ENCODE measurements around the gene MROH2A. TPM values are rescaled to one million over a fixed set of nuclear protein-coding genes. Genes with fewer than 3 reads are reported as not detected.

The MROH2A gene
- total and polyA plus RNA-seq, 2 experiments from 2014 or later, result not detected

DNA sequence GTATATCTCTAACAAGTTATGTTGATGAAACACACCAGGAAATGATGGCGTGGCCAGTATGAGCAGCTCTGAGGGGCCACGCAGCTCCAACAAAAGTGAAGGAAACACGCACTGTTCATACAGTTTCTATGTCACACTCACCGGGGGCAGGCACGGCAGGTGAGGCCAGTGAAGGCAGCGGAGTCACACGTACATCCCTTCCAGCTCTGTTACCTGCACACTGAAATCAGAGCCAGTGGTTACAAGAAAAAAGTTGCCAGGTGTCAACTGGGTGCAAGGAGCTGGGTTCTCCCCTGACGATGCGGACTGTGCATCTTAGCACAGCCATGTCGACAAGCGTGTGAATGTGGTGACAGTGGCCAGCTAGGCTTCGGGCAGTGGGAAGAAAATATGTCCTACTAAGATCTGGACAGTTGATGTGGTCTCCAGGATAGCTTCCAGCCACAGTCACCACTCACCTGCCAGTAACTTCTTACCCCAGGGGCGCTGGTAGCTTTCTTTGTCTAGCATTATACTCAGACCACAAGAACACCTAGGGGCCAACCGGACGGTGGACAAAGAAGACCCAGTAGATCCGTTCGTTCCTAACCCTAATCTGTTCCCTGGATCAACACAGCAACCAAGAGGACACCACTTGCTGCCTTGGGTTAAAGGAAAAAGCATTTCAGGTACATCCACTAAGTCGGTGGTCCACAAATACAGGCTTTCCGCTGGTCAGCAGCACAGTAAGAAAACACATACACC lies 66.1 kb downstream of the MROH2A start:
- Histone ChIP-seq H3K27ac (no peak overlapping the region), H4K20me1 (ENCODE audit: insufficient read depth) (no peaks in the 10 kb centered on the region), H3K9me3 (ENCODE audit: low read depth) (no peaks in the 10 kb centered on the region), H3K4me1 (ENCODE audit: insufficient read depth) (no peaks in the 10 kb centered on the region), H3K36me3 (ENCODE audit: low read depth) (peaks cover 6% of the 10 kb centered on the region; the same call in 1 of the 2 replicates), H3K79me2 (ENCODE audit: insufficient read depth) (peaks cover 57% of the 10 kb centered on the region), H3F3A (ENCODE audit: insufficient read depth) (no peaks in the 10 kb centered on the region), H3K9me2 (ENCODE audit: insufficient read depth) (no peaks in the 10 kb centered on the region), H3K4me2 (ENCODE audit: unreplicated experiment) (no peak overlapping the region), H3K27me3 (replicated peaks; ENCODE audit: insufficient read depth) (no peaks in the 10 kb centered on the region), H3K4me3 (no peak overlapping the region), H3K9ac (no peak overlapping the region), H2AFZ (no peak overlapping the region)
- in situ Hi-C loops (cut with MboI), result no loop called here
- DNase-seq, result no peak
- 92 to 94% methylated on average over 19 of the region's 19 CpGs for WGBS, 2 experiments (ENCODE audit: low coverage in 1 of 2, low lambda C conversion rate in 2 of 2, missing lambda C conversion rate in 2 of 2)
- no peak for TF ChIP-seq EZH2phosphoT487 (IDR thresholded peaks at IDR 0.05; ENCODE audit: insufficient read depth, low read depth)
- TF ChIP-seq EZH2 (IDR thresholded peaks at IDR 0.05; ENCODE audit: insufficient read depth, poor library complexity, severe bottlenecking), result no peak

DNA sequence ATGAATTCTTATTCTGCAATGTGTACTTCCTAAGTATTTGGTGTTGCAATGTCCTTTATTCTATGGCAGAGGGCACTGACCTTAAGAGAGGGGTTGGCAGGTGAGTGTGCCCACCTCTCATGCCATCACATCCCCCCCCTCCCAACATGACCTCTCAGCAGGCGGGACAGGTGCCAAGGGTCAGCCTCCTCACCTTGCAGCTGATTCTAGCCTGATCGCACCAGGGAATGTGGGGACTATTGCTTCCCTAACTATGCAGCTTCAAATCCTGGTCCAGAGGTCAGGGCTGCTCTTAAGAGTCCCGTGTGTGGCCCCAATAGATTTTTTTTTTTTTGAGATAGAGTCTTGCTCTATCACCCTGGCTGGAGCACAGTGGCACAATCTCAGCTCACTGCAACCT lies 66.7 kb downstream of the MROH2A start:
- Histone ChIP-seq H3K36me3 (ENCODE audit: low read depth) (peaks cover 6% of the 10 kb centered on the region; the same call in 1 of the 2 replicates), H3K9me3 (ENCODE audit: low read depth) (no peaks in the 10 kb centered on the region), H3K79me2 (ENCODE audit: insufficient read depth) (peaks cover 57% of the 10 kb centered on the region), H3K4me1 (ENCODE audit: insufficient read depth) (no peaks in the 10 kb centered on the region), H3K9ac (no peak overlapping the region), H3K27ac (no peak overlapping the region), H3K27me3 (replicated peaks; ENCODE audit: insufficient read depth) (no peaks in the 10 kb centered on the region), H4K20me1 (ENCODE audit: insufficient read depth) (no peaks in the 10 kb centered on the region), H3K4me3 (no peak overlapping the region), H3K9me2 (ENCODE audit: insufficient read depth) (no peaks in the 10 kb centered on the region), H3F3A (ENCODE audit: insufficient read depth) (no peaks in the 10 kb centered on the region), H2AFZ (no peak overlapping the region), H3K4me2 (ENCODE audit: unreplicated experiment) (no peak overlapping the region)
- TF ChIP-seq EZH2phosphoT487 (IDR thresholded peaks at IDR 0.05; ENCODE audit: insufficient read depth, low read depth) (no peak), EZH2 (IDR thresholded peaks at IDR 0.05; ENCODE audit: insufficient read depth, poor library complexity, severe bottlenecking) (no peak)
- 98 to 100% methylated on average over 3 of the region's 3 CpGs for WGBS, 2 experiments (ENCODE audit: low coverage in 1 of 2, low lambda C conversion rate in 2 of 2, missing lambda C conversion rate in 2 of 2)
- in situ Hi-C loops (cut with MboI), result no loop called here
- no peak for DNase-seq

DNA sequence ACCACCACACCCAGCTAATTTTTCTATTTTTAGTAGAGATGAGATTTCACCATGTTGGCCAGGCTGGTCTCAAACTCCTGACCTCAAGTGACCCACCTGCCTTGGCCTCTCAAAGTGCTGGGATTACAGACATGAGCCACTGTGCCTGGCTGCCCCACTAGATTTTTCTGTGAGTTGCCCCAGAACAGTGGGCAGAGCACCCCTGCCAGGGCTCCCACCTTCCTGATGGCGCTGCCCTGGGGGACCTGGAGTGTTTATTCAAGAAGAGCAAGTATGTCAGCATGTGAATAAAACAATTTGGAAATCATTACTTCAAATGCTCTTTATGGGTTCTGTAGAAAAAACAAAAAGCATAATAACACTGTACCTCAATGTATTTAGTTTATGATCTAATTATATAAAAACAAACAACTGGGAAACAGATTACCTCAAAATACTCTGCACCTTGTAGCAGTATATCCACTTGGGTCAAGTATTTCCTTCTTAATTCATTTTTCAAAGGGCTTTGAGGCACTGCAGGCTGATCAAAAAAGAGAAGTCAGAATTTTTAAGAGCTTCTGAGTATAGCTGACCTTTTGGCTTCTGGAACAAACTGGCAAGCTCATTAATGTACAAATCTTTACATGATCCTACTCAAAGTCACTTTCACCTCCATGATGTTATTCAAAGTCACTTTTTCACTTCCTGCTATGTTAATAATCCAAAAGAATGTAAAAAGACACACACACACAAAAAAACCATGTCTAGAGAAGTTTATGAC lies 67.4 kb downstream of the MROH2A start:
- Histone ChIP-seq H3F3A (ENCODE audit: insufficient read depth) (no peaks in the 10 kb centered on the region), H4K20me1 (ENCODE audit: insufficient read depth) (no peaks in the 10 kb centered on the region), H3K4me3 (no peak overlapping the region), H3K9me3 (ENCODE audit: low read depth) (no peaks in the 10 kb centered on the region), H3K27ac (no peak overlapping the region), H3K4me1 (ENCODE audit: insufficient read depth) (no peaks in the 10 kb centered on the region), H3K27me3 (replicated peaks; ENCODE audit: insufficient read depth) (no peaks in the 10 kb centered on the region), H3K9ac (no peak overlapping the region), H3K79me2 (ENCODE audit: insufficient read depth) (peaks cover 57% of the 10 kb centered on the region), H3K36me3 (ENCODE audit: low read depth) (peaks cover 6% of the 10 kb centered on the region; the same call in 1 of the 2 replicates), H3K9me2 (ENCODE audit: insufficient read depth) (no peaks in the 10 kb centered on the region), H3K4me2 (ENCODE audit: unreplicated experiment) (no peak overlapping the region), H2AFZ (no peak overlapping the region)
- in situ Hi-C loops (cut with MboI), result no loop called here
- DNase-seq, result no peak
- TF ChIP-seq EZH2 (IDR thresholded peaks at IDR 0.05; ENCODE audit: insufficient read depth, poor library complexity, severe bottlenecking), result no peak
- no peak for TF ChIP-seq EZH2phosphoT487 (IDR thresholded peaks at IDR 0.05; ENCODE audit: insufficient read depth, low read depth)
- WGBS, 2 experiments (ENCODE audit: low coverage in 1 of 2, low lambda C conversion rate in 2 of 2, missing lambda C conversion rate in 2 of 2), result 100% methylated on average over 1 of the region's 1 CpG

DNA sequence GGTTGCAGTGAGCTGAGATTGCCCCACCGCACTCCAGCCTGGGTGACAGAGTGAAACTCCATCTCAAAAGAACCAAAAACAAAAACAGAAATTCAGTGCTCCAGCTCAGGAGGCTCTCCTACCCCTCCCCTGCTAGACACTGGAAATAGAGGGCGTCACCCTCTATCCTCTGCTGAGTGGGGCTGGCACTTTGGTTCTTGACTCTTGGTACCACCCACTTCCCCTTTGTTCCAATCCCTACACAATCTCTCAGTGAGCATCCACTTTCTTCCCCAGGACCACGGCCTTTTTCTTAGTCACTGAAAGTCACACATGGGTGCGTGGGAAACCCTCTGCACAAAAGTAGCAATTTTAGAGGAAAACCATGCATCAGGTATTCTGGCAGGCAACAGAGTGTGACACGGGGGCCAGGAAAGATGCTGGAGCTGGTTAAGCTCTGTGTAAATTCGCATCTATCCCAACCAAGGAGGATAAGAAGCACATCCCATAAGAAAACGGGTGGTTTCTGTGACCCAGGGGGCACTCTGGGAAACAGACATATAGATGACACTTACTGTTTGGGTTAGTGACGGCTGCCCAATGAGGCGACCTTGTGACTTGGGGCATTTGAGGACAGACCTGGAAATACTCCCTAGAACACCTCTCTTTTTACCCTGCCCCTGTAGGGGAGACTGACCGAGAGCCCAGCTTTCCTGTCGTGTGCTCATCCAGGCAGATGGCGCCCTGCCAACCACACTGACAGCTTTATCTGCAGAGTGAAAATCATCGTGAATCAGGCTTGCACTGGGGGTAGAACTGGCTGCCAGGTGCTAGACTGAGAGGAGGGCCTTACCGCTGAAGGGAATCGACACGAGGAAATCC lies 68.5 kb downstream of the MROH2A start:
- Histone ChIP-seq H3K4me3 (no peak overlapping the region), H3K9ac (no peak overlapping the region), H3K4me2 (ENCODE audit: unreplicated experiment) (no peak overlapping the region), H3K9me3 (ENCODE audit: low read depth) (no peaks in the 10 kb centered on the region), H4K20me1 (ENCODE audit: insufficient read depth) (no peaks in the 10 kb centered on the region), H3K9me2 (ENCODE audit: insufficient read depth) (no peaks in the 10 kb centered on the region), H3K4me1 (ENCODE audit: insufficient read depth) (no peaks in the 10 kb centered on the region), H2AFZ (no peak overlapping the region), H3K79me2 (ENCODE audit: insufficient read depth) (peaks cover 57% of the 10 kb centered on the region), H3K27me3 (replicated peaks; ENCODE audit: insufficient read depth) (no peaks in the 10 kb centered on the region), H3K36me3 (ENCODE audit: low read depth) (peaks cover 6% of the 10 kb centered on the region; the same call in 1 of the 2 replicates), H3F3A (ENCODE audit: insufficient read depth) (no peaks in the 10 kb centered on the region), H3K27ac (no peak overlapping the region)
- TF ChIP-seq EZH2phosphoT487 (IDR thresholded peaks at IDR 0.05; ENCODE audit: insufficient read depth, low read depth) (no peak), EZH2 (IDR thresholded peaks at IDR 0.05; ENCODE audit: insufficient read depth, poor library complexity, severe bottlenecking) (no peak)
- in situ Hi-C loops (cut with MboI), result no loop called here
- no peak for DNase-seq
- 90 to 91% methylated on average over 16 of the region's 16 CpGs for WGBS, 2 experiments (ENCODE audit: low coverage in 1 of 2, low lambda C conversion rate in 2 of 2, missing lambda C conversion rate in 2 of 2)
